Left ventricle myocardium superior (tissue), 1 donor: ENCODE results near the gene STIM2. TPM values are rescaled to one million over a fixed set of nuclear protein-coding genes. Genes with fewer than 3 reads are reported as not detected.

Experiments
- ATAC-seq: fragments of 200-7000 bp; cut with Tn5 transposase; one replicate; pipeline ENCODE4 v1.9.1; 2020; ENCODE audit warnings: mild to moderate bottlenecking, moderate library complexity
- DNase-seq: peaks from one replicate; pipeline ENCODE4 v3.0.0-alpha.2; 2020
- intact Hi-C: fragments of 100-400 bp; cut with micrococcal nuclease; formaldehyde crosslinking; loops from one replicate; pipeline ENCODE4 v1.11.0; 2022
- total RNA-seq: library from RNA; stranded (reverse); fragmentation: NEBNext Ultra II Directional; extraction: Animal tissue kit (Norgen Biotek cat#: 25700); gene quantifications from one replicate; pipeline ENCODE4 v1.2.1, GENCODE V29; 2021
- donor health status: DM: no; HTN: yes; CAD: no; lungs with severe emphysema.

Gene STIM2
- total RNA-seq, 1 donor from 2014 or later: 12.5 TPM

- intact Hi-C loops: no loop called here
- ATAC-seq: no peak
- DNase-seq: no peak
Measured at GRCh38 chr4:26985873-26986272, 125.2 kb downstream of the STIM2 start.

- intact Hi-C loops: no loop called here
- ATAC-seq (no peak), DNase-seq (no peak)
Measured at GRCh38 chr4:26987191-26987590, 126.5 kb downstream of the STIM2 start.

GRCh38 chr4:26991057-26991456, 130.4 kb downstream of the STIM2 start:
- no peak for ATAC-seq
- intact Hi-C loops: no loop called here
- no peak for DNase-seq

- intact Hi-C loops: no loop called here
- ATAC-seq (peak; percentile 93), DNase-seq (no peak)
Measured at GRCh38 chr4:26992657-26993361, 132.2 kb downstream of the STIM2 start.

- no peak for ATAC-seq
- intact Hi-C loops: no loop called here
- DNase-seq: no peak
Measured at GRCh38 chr4:26993539-26993938, 132.9 kb downstream of the STIM2 start.

GRCh38 chr4:26993967-26994366, 133.3 kb downstream of the STIM2 start:
- intact Hi-C loops: no loop called here
- ATAC-seq (no peak), DNase-seq (no peak)

- no peak for DNase-seq
- intact Hi-C loops: no loop called here
- ATAC-seq: no peak
Measured at GRCh38 chr4:26995316-26995715, 134.7 kb downstream of the STIM2 start.

GRCh38 chr4:26996745-26997144, 136.1 kb downstream of the STIM2 start:
- ATAC-seq (no peak), DNase-seq (no peak)
- intact Hi-C loops: no loop called here

- DNase-seq (no peak), ATAC-seq (no peak)
- intact Hi-C loops: no loop called here
Measured at GRCh38 chr4:26999689-27000088, 139.0 kb downstream of the STIM2 start.

GRCh38 chr4:27000122-27000521, 139.5 kb downstream of the STIM2 start:
- ATAC-seq: peak; percentile 44
- no peak for DNase-seq
- intact Hi-C loops: no loop called here

- intact Hi-C loops: no loop called here
Measured at GRCh38 chr4:27000820-27001219, 140.2 kb downstream of the STIM2 start.

GRCh38 chr4:27001398-27002164, 140.9 kb downstream of the STIM2 start:
- intact Hi-C loops: no loop called here
- no peak for DNase-seq
- no peak for ATAC-seq

More at GRCh38 chr4:27000820-27001219, 140.2 kb downstream of the STIM2 start:
- DNase-seq: no peak
- no peak for ATAC-seq

- intact Hi-C loops: no loop called here
- ATAC-seq (no peak), DNase-seq (no peak)
Measured at GRCh38 chr4:27003642-27004113, 143.0 kb downstream of the STIM2 start.

GRCh38 chr4:27005501-27005900, 144.9 kb downstream of the STIM2 start:
- no peak for DNase-seq
- intact Hi-C loops: no loop called here
- no peak for ATAC-seq

GRCh38 chr4:27005905-27006590, 145.4 kb downstream of the STIM2 start:
- ATAC-seq: peak; percentile 25
- intact Hi-C loops: no loop called here
- DNase-seq: no peak

- DNase-seq (no peak), ATAC-seq (no peak)
- intact Hi-C loops: no loop called here
Measured at GRCh38 chr4:27006646-27007045, 146.0 kb downstream of the STIM2 start.

GRCh38 chr4:27007507-27007906, 146.9 kb downstream of the STIM2 start:
- no peak for DNase-seq
- intact Hi-C loops: no loop called here
- ATAC-seq: no peak

GRCh38 chr4:27008679-27009078, 148.0 kb downstream of the STIM2 start:
- DNase-seq: no peak
- intact Hi-C loops: no loop called here
- ATAC-seq: no peak

- no peak for ATAC-seq
Measured at GRCh38 chr4:27009539-27009938, 148.9 kb downstream of the STIM2 start.

GRCh38 chr4:27010334-27010940, 149.8 kb downstream of the STIM2 start:
- intact Hi-C loops: loop anchor here (5.0 kb wide), 1 partner anchor 553 kb away; no protein-coding TSS in a partner anchor
- DNase-seq (peak; percentile 53), ATAC-seq (peak; percentile 73)

More at GRCh38 chr4:27009539-27009938, 148.9 kb downstream of the STIM2 start:
- intact Hi-C loops: no loop called here
- DNase-seq: no peak
